DLD1 (cell line): Measurements from ENCODE around the gene MAP3K4.

Experiments used
- in situ Hi-C: cut with HindIII; loops from 2 replicates; pipeline ENCODE4 v1.10.0; 2017; ENCODE audit warnings: low sequenced_read_pairs

Gene MAP3K4

GRCh38 chr6:161073930-161074329 lies 82.4 kb downstream of the MAP3K4 start:
- in situ Hi-C loops = no loop called here

DNA sequence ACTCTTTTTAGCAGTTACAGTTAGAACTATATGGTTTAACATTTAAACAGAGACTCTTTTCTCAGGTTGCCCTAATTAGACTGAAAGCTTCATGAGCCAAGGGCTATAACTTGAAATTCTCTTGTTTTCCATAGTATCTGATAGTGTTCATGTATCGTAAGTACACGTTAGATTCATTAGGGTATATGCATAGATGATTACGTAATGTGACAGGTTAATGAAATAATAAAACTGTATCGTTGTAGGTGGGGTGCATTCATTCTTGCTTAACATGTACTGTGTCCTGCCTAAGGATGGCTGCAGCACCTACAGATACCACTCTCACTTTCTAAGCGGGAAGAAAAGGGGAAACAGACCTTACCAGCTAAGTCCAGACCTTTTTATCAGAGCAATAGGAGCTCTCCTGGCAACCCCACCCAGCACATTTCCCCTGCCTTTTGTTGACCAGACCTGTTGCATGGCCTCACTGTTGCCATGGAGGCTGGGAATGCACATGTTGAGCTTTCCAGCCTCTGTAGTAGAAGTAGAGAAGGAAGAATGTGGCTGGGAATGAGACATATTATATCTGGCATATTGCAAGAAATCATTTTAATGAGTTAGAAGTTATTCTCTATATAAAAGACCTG lies 83.0 kb downstream of the MAP3K4 start:
- in situ Hi-C loops = no loop called here

- in situ Hi-C loops = no loop called here
These were observed 84.7 kb downstream of the MAP3K4 start for GRCh38 chr6:161076181-161076677.

GRCh38 chr6:161079566-161080262 lies 88.1 kb downstream of the MAP3K4 start:
- in situ Hi-C loops = no loop called here

- in situ Hi-C loops = no loop called here
These were observed 88.8 kb downstream of the MAP3K4 start for GRCh38 chr6:161080263-161080970.

GRCh38 chr6:161082215-161082614 lies 90.6 kb downstream of the MAP3K4 start:
- in situ Hi-C loops = no loop called here

DNA sequence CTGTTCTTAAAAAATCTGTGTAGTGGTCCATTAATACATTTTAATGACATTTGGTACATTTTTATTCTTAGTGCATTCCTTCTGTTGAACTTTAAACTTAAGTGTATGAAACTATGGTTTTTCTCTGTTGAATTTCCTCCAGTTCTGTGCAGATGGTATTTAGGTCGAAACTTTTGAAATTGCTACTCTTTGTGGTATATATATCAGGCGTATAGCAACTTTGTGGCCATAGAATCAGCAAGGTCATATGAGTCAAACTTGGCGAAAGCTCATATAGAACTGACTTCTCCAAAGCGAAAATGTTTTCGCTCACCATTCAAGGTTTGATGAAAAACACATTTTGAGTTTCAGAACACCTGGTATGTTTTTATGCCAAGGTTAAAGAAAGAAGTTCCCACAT lies 93.7 kb downstream of the MAP3K4 start:
- in situ Hi-C loops = no loop called here

DNA sequence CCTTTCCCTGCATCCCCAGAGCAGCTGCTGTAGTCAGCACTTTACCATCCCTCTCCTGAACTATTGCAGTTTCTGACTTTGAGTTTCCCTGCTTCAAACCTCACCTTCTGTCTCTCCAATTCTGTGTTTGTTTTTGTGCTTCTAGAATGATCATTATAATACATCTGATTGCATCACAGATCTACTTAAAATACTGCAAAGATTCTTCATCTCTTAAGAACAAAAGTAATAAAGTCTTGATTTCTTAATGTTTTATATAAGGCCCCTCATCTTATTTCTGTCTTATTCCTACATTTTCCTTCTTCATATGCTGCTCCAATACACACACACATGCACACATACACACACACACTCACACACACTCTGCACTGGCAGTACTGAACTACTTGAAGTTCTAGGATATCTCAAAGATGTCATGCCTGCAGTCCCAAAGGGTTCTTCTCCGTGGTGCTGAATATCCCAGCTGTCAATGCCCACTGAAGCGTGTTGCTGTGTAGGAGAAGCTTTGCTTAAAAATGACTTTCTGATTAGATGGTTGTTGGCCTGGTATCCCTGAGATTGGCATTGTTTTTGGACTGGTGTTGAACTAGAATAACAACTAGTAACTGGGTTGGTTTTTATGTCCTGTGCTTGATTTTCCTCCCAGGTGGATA lies 97.2 kb downstream of the MAP3K4 start:
- in situ Hi-C loops = no loop called here

GRCh38 chr6:161091151-161091550 lies 99.6 kb downstream of the MAP3K4 start:
- in situ Hi-C loops = no loop called here

GRCh38 chr6:161091972-161092701 lies 100.6 kb downstream of the MAP3K4 start:
- in situ Hi-C loops = no loop called here

DNA sequence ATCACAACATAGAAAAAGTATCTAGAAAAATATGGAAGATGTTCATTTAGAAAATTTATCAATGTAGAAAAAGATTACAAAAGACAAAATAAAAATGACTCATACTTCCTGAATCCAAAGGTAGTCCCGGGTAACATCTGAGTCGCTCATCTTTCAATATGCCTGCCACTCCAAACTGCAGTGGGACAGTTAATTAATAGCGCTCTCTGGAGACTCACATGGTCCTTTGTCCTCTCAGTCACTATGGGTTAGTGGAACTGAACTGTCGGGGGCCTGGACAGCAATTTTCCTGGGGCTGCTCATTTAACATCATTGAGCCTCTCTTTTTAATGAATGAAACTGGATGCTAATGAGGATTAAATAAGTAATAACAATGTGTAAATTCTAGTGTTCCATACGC lies 103.4 kb downstream of the MAP3K4 start:
- in situ Hi-C loops = no loop called here

DNA sequence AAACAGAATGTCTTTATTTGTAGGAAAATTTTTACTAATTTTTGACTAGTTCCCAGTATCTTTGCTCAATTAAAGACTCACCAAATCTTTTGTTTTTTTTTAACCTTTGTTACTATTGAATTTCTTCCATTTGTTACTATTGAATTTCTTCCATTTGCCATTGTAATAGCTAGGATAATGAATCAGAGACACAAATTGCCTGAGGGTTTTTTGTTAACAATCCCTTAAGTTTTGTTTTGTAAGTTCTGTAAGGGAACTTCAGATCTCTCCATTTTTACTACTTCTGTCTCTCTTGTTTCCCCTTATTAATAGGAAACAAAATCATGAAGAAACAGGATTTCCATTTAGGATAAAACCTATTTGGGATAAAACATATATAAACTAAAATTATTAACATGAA lies 104.3 kb downstream of the MAP3K4 start:
- in situ Hi-C loops = no loop called here

GRCh38 chr6:161100072-161100471 lies 108.5 kb downstream of the MAP3K4 start:
- in situ Hi-C loops = no loop called here

- in situ Hi-C loops = no loop called here
These were observed 109.9 kb downstream of the MAP3K4 start for GRCh38 chr6:161101517-161101916.

DNA sequence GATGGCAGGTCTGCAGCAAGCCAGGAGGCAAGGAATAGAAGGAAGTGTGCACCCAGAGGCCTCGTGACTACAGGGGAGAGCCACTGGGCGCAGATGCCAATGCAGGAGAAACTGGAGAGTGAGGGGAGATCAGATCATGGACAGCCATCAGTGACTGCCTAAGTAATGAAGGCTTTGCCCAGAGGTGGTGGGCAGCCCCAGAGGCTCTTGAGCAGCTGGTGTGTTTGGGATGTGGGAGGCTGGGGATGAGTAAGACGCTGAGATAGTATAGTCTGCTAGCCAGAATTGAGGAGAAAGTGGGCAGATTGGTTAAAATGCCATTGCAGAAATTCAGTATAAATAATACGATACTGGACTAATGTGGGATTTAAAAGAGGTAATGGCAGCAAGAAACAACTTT lies 111.9 kb downstream of the MAP3K4 start:
- in situ Hi-C loops = no loop called here

- in situ Hi-C loops = no loop called here
These were observed 113.4 kb downstream of the MAP3K4 start for GRCh38 chr6:161104966-161105365.

- in situ Hi-C loops = no loop called here
These were observed 113.8 kb downstream of the MAP3K4 start for GRCh38 chr6:161105408-161105807.

GRCh38 chr6:161107779-161108730 lies 116.5 kb downstream of the MAP3K4 start:
- in situ Hi-C loops = no loop called here

- in situ Hi-C loops = no loop called here
These were observed 117.3 kb downstream of the MAP3K4 start for GRCh38 chr6:161108916-161109315.

- in situ Hi-C loops = no loop called here
These were observed 117.8 kb downstream of the MAP3K4 start for GRCh38 chr6:161109366-161109765.
